PC-3 (cell line): ENCODE results near the gene AKT1. TPM values are rescaled to one million over a fixed set of nuclear protein-coding genes. Genes with fewer than 3 reads are reported as not detected.

Source experiments
- ATAC-seq: fragments of 200-7000 bp; cut with Tn5 transposase; 2 replicates; pipeline ENCODE4 v1.9.1; 2020; ENCODE audit warnings: mild to moderate bottlenecking, moderate library complexity
- BruUV-seq: library from RNA; stranded (reverse); fragments of 400-500 nt; replicated peaks from 2 replicates; lab custom pipeline; 2021; lab: Mats Ljungman, UMichigan
- CTCF ChIA-PET: fragments of 300-600 bp; sonication (Branson Sonifier 250); formaldehyde crosslinking; loops from one replicate; lab custom pipeline; 2022; ENCODE audit warnings: antibody characterized with exemption; lab: Charles Lee
- POLR2A ChIA-PET: fragments of 300-600 bp; sonication (Branson Sonifier 250); formaldehyde crosslinking; loops from one replicate; lab custom pipeline; 2022; ENCODE audit warnings: antibody characterized with exemption; ENCODE audit not compliant: unreplicated experiment; lab: Charles Lee
- DNase-seq: peaks from one replicate; pipeline ENCODE4 v3.0.0-alpha.2; 2015
- H2AFZ ChIP-seq: fragments of 300-600 bp; sonication (generic); 2 replicates; pipeline ENCODE4 v1.6.0; 2016; ENCODE audit warnings: antibody characterized with exemption, low read length
- H3F3A ChIP-seq: fragments of 300-600 bp; sonication (generic); one replicate; pipeline ENCODE4 v1.6.0; 2017; ENCODE audit warnings: antibody characterized with exemption, low read length, control low read depth, mild to moderate bottlenecking; ENCODE audit not compliant: unreplicated experiment
- H3K27ac ChIP-seq: fragments of 300-600 bp; sonication (generic); 2 replicates; pipeline ENCODE4 v1.5.1; 2016; ENCODE audit warnings: mild to moderate bottlenecking, low read length
- H3K27me3 ChIP-seq: fragments of 300-600 bp; sonication (generic); 2 replicates; pipeline ENCODE4 v1.6.1; 2016; ENCODE audit warnings: low read length, mixed read lengths
- H3K36me3 ChIP-seq: fragments of 300-600 bp; sonication (generic); 2 replicates; pipeline ENCODE4 v1.6.1; 2016; ENCODE audit warnings: low read depth, mixed run types, low read length, mixed read lengths
- H3K4me1 ChIP-seq: fragments of 300-600 bp; sonication (generic); 2 replicates; pipeline ENCODE4 v1.5.1; 2016; ENCODE audit warnings: low read length; ENCODE audit not compliant: insufficient read depth
- H3K4me2 ChIP-seq: fragments of 300-600 bp; sonication (generic); 2 replicates; pipeline ENCODE4 v1.6.0; 2016; ENCODE audit warnings: low read length
- H3K4me3 ChIP-seq: fragments of 300-600 bp; sonication (generic); 2 replicates; pipeline ENCODE4 v1.5.1; 2016; ENCODE audit warnings: mild to moderate bottlenecking, low read length, mixed read lengths
- H3K79me2 ChIP-seq: fragments of 300-600 bp; sonication (generic); 2 replicates; pipeline ENCODE4 v1.6.1; 2017; ENCODE audit warnings: low read length, mixed read lengths
- H3K9ac ChIP-seq: fragments of 300-600 bp; sonication (generic); 2 replicates; pipeline ENCODE4 v1.6.0; 2016; ENCODE audit warnings: mild to moderate bottlenecking, low read length
- H3K9me2 ChIP-seq: fragments of 300-600 bp; sonication (generic); replicated peaks from 2 replicates; pipeline ENCODE4 v1.6.1; 2016; ENCODE audit warnings: mixed run types, low read length, mixed read lengths
- H3K9me3 ChIP-seq: fragments of 300-600 bp; sonication (generic); 2 replicates; pipeline ENCODE4 v1.6.1; 2016; ENCODE audit warnings: low read length, mixed read lengths
- H4K20me1 ChIP-seq: fragments of 300-600 bp; sonication (generic); 2 replicates; pipeline ENCODE4 v1.6.1; 2016; ENCODE audit warnings: low read length, mixed read lengths
- EZH2 ChIP-seq: fragments of 300-600 bp; sonication (generic); IDR thresholded peaks from one replicate; pipeline ENCODE4 v1.6.1; 2017; ENCODE audit warnings: antibody characterized with exemption, mild to moderate bottlenecking, low read length; ENCODE audit not compliant: unreplicated experiment
- EZH2phosphoT487 ChIP-seq: fragments of 300-600 bp; sonication (generic); IDR thresholded peaks from 2 replicates; pipeline ENCODE4 v1.6.1; 2018; ENCODE audit warnings: mild to moderate bottlenecking, antibody characterized with exemption, low read length, borderline replicate concordance
- intact Hi-C: fragments of 100-400 bp; cut with micrococcal nuclease; formaldehyde crosslinking; loops from 2 replicates; pipeline ENCODE4 v1.9.0; 2023
- total RNA-seq: library from RNA; depleted of rRNA; stranded (reverse); fragments of >200 nt; gene quantifications from 2 replicates; pipeline ENCODE4 v1.2.3, GENCODE V29; 2014
- TF ChIP-seq, protein P1 (sequence below): fragments of 300-600 bp; sonication (generic); conservative IDR thresholded peaks from 2 replicates; pipeline ENCODE4 v1.5.1; 2017; ENCODE audit warnings: antibody characterized with exemption, low read depth, mild to moderate bottlenecking, low read length

The AKT1 gene
- total RNA-seq, 1 experiment from 2014 or later: 196 TPM

DNA sequence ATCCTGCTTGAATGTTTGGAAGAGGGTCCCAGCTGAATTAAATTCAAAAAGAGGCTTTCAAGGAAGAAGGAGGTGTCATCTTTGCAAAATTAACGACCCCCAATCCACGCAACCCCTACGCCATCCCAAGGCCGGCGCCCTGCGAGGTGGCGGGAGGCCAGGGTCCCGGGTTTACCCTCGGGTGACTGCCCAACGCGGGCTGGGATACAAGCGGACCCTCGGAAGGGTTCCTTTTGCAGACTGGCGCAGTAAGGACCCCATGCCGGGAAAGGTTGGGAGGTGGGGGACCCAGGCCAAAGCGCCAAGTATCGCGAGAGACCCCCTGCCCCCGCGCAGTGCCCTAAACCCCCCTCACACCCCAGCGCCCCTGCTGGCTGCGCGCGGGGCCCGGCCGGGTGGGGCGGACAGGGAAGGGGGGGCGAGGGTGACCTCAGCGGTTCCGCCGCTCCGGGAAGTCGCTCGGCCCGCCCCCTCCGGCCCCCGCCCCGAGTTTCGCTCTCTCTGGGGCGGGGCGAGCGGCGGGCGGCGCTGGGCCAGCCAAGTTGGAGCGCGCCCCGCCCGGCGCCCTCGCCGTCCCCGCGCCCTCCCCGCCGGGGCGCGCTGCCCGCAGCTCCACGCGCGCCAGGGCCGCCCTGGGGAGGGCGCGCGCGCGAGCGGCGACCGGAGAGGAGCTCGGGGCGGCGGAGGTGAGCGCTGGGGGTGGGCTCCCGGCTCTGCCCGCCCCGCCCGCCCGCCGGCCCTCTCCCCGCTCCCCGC, 4.6 kb upstream of the AKT1 start:
- Histone ChIP-seq H3K9me2 (no peaks in the 10 kb centered on the region), H3K4me1 (peaks cover 38% of the 10 kb centered on the region), H3K36me3 (no peaks in the 10 kb centered on the region), H3K9ac (no peak overlapping the region), H3K4me3 (peak overlapping the region; percentile 54), H3K4me2 (peak overlapping the region; percentile 78), H4K20me1 (no peaks in the 10 kb centered on the region), H3K27ac (no peak overlapping the region), H3K9me3 (no peaks in the 10 kb centered on the region), H2AFZ (peak overlapping the region; percentile 69), H3F3A (no peaks in the 10 kb centered on the region), H3K79me2 (peaks cover 18% of the 10 kb centered on the region), H3K27me3 (no peaks in the 10 kb centered on the region)
- TF ChIP-seq EZH2phosphoT487: no peak
- TF ChIP-seq, protein P1, sequence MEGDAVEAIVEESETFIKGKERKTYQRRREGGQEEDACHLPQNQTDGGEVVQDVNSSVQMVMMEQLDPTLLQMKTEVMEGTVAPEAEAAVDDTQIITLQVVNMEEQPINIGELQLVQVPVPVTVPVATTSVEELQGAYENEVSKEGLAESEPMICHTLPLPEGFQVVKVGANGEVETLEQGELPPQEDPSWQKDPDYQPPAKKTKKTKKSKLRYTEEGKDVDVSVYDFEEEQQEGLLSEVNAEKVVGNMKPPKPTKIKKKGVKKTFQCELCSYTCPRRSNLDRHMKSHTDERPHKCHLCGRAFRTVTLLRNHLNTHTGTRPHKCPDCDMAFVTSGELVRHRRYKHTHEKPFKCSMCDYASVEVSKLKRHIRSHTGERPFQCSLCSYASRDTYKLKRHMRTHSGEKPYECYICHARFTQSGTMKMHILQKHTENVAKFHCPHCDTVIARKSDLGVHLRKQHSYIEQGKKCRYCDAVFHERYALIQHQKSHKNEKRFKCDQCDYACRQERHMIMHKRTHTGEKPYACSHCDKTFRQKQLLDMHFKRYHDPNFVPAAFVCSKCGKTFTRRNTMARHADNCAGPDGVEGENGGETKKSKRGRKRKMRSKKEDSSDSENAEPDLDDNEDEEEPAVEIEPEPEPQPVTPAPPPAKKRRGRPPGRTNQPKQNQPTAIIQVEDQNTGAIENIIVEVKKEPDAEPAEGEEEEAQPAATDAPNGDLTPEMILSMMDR: peak; percentile 30
- TF ChIP-seq EZH2: no peak
- DNase-seq: peak; percentile 77
- intact Hi-C loops: no loop called here
- POLR2A ChIA-PET: no interaction called here
- peak; percentile 41 for ATAC-seq
- CTCF ChIA-PET: interaction anchor here (0.6 to 1.5 kb wide), 3 partner anchors 27 to 32 kb away, joined by 3 to 8 read pairs (median 3); no protein-coding TSS in a partner anchor
- TSS peak; percentile 64 for BruUV-seq

- H3K4me1 ChIP-seq: peaks cover 34% of the 10 kb centered on the region
- no peaks in the 10 kb centered on the region for H3F3A ChIP-seq
- H3K4me3 ChIP-seq: peak overlapping the region; percentile 54; the same call in 1 of the 2 replicates
- H4K20me1 ChIP-seq: no peaks in the 10 kb centered on the region
- H3K79me2 ChIP-seq: peaks cover 24% of the 10 kb centered on the region
- peak overlapping the region; percentile 69; the same call in 1 of the 2 replicates for H2AFZ ChIP-seq
- DNase-seq: peak; percentile 2
- H3K27me3 ChIP-seq: no peaks in the 10 kb centered on the region
- no peaks in the 10 kb centered on the region for H3K36me3 ChIP-seq
- ChIA-PET CTCF (interaction anchor here (0.6 kb wide), 1 partner anchor 28 kb away, joined by 3 read pairs; no protein-coding TSS in a partner anchor), POLR2A (no interaction called here)
- BruUV-seq: no TSS peak
- no peak for TF ChIP-seq EZH2phosphoT487
- TF ChIP-seq, protein P1: no peak
- TF ChIP-seq EZH2: no peak
- intact Hi-C loops: no loop called here
- no peaks in the 10 kb centered on the region for H3K9me2 ChIP-seq
- no peak overlapping the region for H3K27ac ChIP-seq
- ATAC-seq: no peak
- H3K9ac ChIP-seq: no peak overlapping the region
- H3K9me3 ChIP-seq: no peaks in the 10 kb centered on the region
- peak overlapping the region; percentile 78; the same call in 1 of the 2 replicates for H3K4me2 ChIP-seq
These were observed 3.9 kb upstream of the AKT1 start for GRCh38 chr14:104799244-104800014.
